GM18519 (cell line): ENCODE measurements around the gene RGS5.
A peak's percentile ranks its signal among the peaks of the same experiment; 100 is the strongest.
"Not testable (repeated sequence)": the region's sequence is repeated elsewhere in the genome, so short reads cannot be mapped to it uniquely, and the experiment has no call there.

Source experiments
- ATAC-seq: cut with Tn5 transposase; IDR thresholded peaks from one replicate; pipeline ENCODE4 v1.9.1; 2021; ENCODE audit warnings: mild to moderate bottlenecking, moderate library complexity; ENCODE audit not compliant: unreplicated experiment, low FRiP score

RGS5 gene

GRCh38 chr1:163202833-163203451 lies at the start of gene RGS5:
Gene RGS5, minus strand, starts transcription at chr1:163202916. Its CDS starts 81 bp downstream, at chr1:163202835.
- ATAC-seq, result no peak

- no peak for ATAC-seq
Measured at GRCh38 chr1:163250382-163250974, 47.8 kb upstream of the RGS5 start.

- ATAC-seq, result no peak
Measured at GRCh38 chr1:163248064-163248463, 45.3 kb upstream of the RGS5 start.

GRCh38 chr1:163244648-163245047 lies 41.9 kb upstream of the RGS5 start:
- ATAC-seq, result not testable (repeated sequence)

GRCh38 chr1:163241746-163242145 lies 39.0 kb upstream of the RGS5 start:
- no peak for ATAC-seq

- ATAC-seq, result no peak
Measured at GRCh38 chr1:163240705-163241104, 38.0 kb upstream of the RGS5 start.

GRCh38 chr1:163233643-163234042 lies 30.9 kb upstream of the RGS5 start:
- not testable (repeated sequence) for ATAC-seq

GRCh38 chr1:163231385-163231784 lies 28.7 kb upstream of the RGS5 start:
- ATAC-seq, result no peak

GRCh38 chr1:163230827-163231226 lies 28.1 kb upstream of the RGS5 start:
- no peak for ATAC-seq

- ATAC-seq, result not testable (repeated sequence)
Measured at GRCh38 chr1:163228271-163228670, 25.6 kb upstream of the RGS5 start.

- no peak for ATAC-seq
Measured at GRCh38 chr1:163227126-163227525, 24.4 kb upstream of the RGS5 start.

- no peak for ATAC-seq
Measured at GRCh38 chr1:163213626-163214025, 10.9 kb upstream of the RGS5 start.

- ATAC-seq, result no peak
Measured at GRCh38 chr1:163211667-163212066, 9.0 kb upstream of the RGS5 start.

- no peak for ATAC-seq
Measured at GRCh38 chr1:163205513-163205912, 2.8 kb upstream of the RGS5 start.

GRCh38 chr1:163203561-163203960 lies 845 bp upstream of the RGS5 start:
- no peak for ATAC-seq

GRCh38 chr1:163201906-163202305 lies 810 bp downstream of the RGS5 start:
- ATAC-seq, result no peak

- no peak for ATAC-seq
Measured at GRCh38 chr1:163197022-163197421, 5.7 kb downstream of the RGS5 start.

GRCh38 chr1:163196449-163196787 lies 6.3 kb downstream of the RGS5 start:
- ATAC-seq, result no peak

- ATAC-seq, result no peak
Measured at GRCh38 chr1:163195728-163196448, 6.8 kb downstream of the RGS5 start.

GRCh38 chr1:163191301-163191700 lies 11.4 kb downstream of the RGS5 start:
- peak; percentile 87 for ATAC-seq

GRCh38 chr1:163188947-163189346 lies 13.8 kb downstream of the RGS5 start:
- ATAC-seq, result no peak

GRCh38 chr1:163187849-163188248 lies 14.9 kb downstream of the RGS5 start:
- ATAC-seq, result no peak
